ENCODE data around the gene RNASE7.
"Not testable (repeated sequence)": the region's sequence is repeated elsewhere in the genome, so short reads cannot be mapped to it uniquely, and the experiment has no call there.

Gene RNASE7

GRCh38 chr14:21023817-21024584 lies 18.2 kb upstream of the RNASE7 start:
- no peak for DNase-seq (ENCODE audit: low read depth in 2 of 2)

GRCh38 chr14:21024585-21025370 lies 17.4 kb upstream of the RNASE7 start, which contains the start of gene NDRG2:
Gene NDRG2, minus strand, starts transcription at chr14:21025061. Its CDS starts 1,746 bp downstream, at chr14:21023315.
- DNase-seq (ENCODE audit: low read depth in 2 of 2), result peak; percentile 32 to 56

- no peak for DNase-seq (ENCODE audit: low read depth in 2 of 2)
Observed at GRCh38 chr14:21025371-21026273, 16.5 kb upstream of the RNASE7 start.

- no peak for DNase-seq (ENCODE audit: low read depth in 2 of 2)
Observed at GRCh38 chr14:21026274-21026987, 15.7 kb upstream of the RNASE7 start.

DNA sequence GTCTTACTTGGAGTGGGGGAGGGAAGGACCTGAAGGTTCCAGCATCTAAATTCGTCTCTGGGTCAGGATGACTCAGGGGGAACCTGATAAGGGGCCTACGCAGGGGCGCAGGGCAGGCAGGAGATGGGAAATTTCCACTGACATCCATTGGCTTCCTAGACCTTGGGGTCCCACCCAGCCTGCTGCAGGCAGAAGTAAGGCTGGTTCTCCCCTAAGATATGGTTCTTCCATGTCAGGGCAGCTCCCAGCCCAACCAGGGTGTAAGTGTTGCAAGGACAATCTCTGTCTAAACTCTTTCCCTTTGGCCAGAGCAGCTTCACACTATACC lies 15.2 kb upstream of the RNASE7 start:
- DNase-seq (ENCODE audit: low read depth in 2 of 2), result no peak

DNA sequence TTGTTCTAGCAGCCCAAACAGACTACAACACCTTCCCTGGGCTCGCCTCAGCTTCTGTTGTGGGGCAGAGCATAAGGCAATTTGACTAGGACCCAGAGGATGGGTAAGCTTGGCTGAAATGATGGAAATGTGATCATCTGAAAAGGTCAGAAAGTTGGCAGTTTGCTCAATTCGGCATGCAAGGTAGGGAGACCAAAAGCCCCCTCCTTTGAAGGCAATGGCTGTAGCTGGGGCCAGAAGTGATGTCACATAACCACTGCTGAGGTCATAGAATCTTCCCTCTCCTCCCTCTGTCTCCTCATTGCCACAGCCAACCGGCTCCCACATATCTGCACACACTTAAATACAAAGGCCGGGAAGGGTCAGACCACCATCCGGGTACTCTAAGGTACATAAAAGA lies 12.2 kb upstream of the RNASE7 start, which contains the start of gene TPPP2:
TPPP2 (plus strand) TSS at position 301 of the 400 bp plus-strand sequence. CDS start 365 bp downstream, outside the sequence.
- no peak for DNase-seq (ENCODE audit: low read depth in 2 of 2)

DNA sequence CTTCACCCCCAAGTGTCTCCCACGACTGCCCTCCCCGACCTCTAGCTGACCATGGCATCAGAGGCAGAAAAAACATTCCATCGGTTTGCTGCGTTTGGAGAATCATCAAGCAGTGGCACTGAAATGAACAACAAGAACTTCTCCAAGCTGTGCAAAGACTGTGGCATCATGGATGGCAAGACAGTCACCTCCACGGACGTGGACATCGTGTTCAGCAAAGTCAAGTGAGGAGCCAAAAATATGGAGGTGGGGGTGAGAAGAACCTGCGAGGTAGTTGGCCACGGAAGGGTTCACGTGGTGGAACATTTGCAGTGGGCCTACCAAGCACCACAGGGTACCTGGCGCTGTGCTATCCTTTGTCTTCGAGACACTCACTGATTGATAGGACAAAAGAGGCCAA lies 11.6 kb upstream of the RNASE7 start:
- DNase-seq (ENCODE audit: low read depth in 2 of 2), result no peak

DNA sequence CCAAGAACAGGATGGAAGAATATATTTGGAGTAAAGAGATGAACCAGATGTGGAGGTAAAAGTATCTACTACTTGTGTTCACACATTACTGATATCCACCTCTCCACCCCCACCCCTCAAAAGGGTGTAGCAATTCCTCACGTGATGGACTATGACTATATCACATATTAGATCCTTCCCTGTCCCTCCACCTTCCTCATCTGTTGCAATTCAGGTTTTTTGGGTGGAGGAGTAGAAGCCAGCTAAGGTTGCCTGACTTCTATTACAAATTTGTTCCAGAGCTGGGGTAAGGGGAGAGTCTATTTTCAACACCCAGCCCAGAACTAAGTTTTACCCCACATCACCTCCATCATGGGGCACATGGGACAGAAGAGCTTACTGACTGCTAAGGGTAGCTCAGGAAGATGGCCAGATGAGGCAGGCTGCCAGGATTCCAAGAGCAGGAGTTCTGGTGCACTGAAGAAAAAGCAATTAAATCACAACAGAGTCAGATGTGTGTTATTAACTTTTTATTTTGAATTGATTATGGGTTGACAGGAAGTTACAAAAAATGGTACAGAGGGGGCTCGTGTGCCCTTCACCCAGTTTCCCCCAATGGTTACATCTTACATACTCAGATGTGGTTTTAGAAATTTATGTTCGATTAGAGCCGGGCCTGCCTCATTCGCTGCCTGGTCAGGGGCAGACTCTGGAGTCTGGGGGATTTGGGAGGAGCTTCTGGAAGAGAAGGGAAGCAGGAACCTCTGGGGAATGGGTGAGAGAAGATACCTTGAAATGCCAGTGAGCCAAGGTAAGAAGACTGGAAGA lies 9.6 kb upstream of the RNASE7 start:
- DNase-seq (ENCODE audit: low read depth in 2 of 2), result no peak

DNA sequence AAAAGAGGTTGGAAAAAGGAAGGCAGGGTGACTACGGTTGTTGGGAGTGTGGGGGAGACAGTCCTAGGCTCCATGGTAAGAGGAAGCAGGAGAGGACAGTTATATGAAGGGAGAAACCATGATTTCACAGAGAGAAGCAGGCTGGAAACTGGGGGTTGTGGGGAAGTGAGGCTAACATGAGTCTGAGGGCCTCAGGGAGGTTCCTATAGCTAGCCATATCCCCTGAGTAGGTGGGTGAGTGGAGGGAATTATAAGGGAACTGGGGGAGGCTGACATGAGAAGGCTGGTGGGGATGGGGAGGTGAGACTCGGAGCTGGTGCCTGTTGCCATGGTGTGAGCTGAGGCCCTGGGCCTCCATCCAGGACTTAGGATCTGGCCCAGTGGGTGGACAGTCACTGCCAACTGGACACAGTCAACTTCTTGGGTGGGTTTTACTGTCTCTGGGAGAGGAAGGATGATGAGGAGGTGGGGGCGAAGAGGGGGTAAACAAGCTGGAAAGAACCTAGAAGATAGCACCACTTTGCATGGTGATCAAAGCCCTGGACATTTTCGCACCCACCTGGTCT lies 8.9 kb upstream of the RNASE7 start:
- DNase-seq (ENCODE audit: low read depth in 2 of 2), result no peak

GRCh38 chr14:21034707-21035106 lies 7.5 kb upstream of the RNASE7 start, which contains the start of gene RNASE13:
Gene RNASE13, minus strand, starts transcription at chr14:21034807. Its CDS starts 519 bp downstream, at chr14:21034288.
- DNase-seq (ENCODE audit: low read depth in 2 of 2), result no peak

- no peak for DNase-seq (ENCODE audit: low read depth in 2 of 2)
Observed at GRCh38 chr14:21036751-21037150, 5.4 kb upstream of the RNASE7 start.

- no peak for DNase-seq (ENCODE audit: low read depth in 2 of 2)
Observed at GRCh38 chr14:21037156-21037555, 5.0 kb upstream of the RNASE7 start.

DNA sequence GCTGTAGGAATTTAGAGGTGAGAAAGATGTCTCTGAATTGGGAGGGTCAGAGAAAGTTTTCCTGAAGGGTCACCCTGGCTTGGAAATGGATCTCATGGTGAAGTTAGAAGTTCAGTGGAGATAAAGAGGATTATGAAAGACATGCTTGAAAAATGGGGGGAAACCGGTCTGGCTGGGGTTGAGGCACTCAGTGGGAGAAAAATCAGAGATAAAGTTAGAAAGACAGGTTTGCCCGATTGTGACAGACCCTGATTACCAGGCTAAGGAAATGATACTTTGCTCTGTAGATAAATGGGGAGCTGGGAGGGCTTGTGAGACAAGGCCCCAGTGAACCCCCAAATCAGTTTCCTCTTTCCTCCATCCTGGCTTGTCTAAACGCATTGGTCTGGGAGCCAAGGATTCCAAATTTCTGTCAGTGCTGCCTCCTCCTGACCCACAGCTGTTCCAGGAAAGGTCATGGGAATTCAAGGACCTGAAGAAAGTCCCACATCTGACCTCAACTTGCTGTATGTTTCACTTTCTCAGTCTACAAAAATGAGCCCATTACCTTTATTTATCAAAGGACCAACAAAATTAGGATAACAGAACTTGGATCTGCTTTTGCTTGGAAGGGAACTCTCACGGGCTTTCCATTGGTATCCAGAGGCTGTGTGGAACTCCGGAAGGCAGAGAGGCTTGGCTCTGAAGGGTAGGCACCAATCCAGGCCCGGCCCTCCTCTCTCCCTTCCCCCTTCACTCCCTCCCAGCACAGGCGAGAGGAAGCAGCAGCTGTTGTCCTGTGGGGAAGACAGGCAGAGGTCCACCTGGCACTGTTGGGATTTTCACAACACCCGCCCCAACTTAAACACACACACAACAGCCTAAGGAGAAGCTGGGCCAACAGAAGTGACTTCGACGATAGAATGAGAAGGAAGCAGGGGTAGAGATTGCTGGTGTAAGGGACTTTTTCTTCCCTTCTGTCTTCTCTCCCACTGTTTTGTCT lies 3.4 kb upstream of the RNASE7 start:
- DNase-seq (ENCODE audit: low read depth in 2 of 2), result no peak

DNA sequence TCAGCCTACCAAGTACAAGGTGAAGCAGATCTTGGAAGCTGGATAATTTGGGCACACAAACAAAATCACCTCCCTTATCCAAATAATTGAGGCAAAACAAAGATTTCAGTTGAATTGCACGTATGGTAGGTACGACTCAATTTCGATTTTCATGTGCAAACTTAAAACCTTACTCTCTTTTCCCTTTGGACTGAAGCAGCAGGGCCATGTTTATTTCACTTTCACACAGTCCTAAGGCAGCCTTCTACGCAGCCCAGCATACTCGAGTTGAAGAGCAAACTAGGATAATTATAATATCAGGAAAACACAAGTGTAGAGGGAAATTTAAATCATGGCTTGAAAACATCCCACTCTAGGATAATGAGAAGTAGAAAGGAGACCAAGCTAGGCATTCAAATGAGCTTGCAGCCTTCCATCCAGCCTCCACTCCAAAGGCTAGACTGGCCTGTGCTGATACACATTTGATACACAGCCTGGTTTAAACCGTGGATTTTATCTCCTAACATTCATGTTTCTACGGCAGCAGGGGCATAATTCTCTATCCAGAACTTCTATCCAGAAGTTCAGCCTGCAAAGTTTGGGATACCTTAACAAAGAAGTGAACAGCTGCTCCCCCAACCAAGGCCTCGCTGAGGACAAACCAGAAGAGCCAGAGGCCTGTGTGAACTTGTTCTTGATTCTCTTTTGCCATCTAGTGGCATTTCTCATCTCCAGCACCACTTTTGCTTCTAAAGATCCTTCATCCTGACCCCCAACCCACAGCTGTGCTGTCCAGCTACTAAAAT lies 2.4 kb upstream of the RNASE7 start:
- DNase-seq (ENCODE audit: low read depth in 2 of 2), result no peak

DNA sequence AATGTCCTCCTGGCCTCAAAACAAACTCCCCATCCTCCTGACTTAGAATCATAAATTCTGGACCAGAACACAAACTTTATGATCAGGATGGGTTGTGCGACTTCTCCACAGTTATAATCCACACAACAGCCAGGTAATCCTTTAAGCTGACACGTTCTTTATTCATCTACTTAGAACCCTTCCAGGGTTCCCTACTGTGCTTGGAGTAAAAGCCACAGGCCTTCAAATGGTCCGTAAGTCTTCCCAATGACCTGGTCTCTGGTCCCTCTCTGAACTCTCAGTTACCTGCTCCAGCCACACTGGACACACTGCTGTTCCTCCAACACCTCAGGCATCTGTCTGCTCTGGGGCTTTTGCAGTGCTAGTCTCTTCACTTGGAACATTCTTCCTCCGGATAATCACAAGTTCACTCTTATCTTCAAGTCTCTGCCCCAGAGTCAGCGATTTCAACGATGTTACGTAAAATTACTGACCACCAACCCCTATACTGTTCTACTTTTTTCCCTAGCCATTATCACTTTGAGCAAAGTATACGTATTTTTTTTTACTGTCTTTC lies 1.7 kb upstream of the RNASE7 start:
- DNase-seq (ENCODE audit: low read depth in 2 of 2), result no peak

DNA sequence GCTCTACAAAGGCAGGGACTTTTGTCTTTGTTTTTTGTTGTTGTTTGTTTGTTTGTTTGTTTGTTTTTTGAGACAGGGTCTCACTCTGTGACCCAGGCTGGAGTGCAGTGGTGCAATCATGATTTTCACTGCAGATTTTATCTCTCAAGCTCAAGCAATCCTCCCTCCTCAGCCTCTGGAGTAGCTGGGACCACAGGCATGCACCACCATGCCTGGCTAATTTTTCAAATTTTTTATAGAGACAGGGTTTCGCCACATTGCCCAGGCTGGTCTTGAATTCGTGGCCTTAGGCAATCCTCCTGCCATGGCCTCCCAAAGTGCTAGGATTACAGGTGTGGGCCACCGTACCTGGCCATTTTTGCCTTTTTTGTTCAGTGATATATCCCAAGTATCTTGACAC lies 1.2 kb upstream of the RNASE7 start:
- DNase-seq (ENCODE audit: low read depth in 2 of 2), result not testable (repeated sequence)

- no peak for DNase-seq (ENCODE audit: low read depth in 2 of 2)
Observed at GRCh38 chr14:21042918-21043317, 756 bp downstream of the RNASE7 start.

All from stimulated activated CD4-positive, alpha-beta T cell treated with anti-CD3 and anti-CD28 coated beads, Interleukin-4, amount 100 ng/mL, for 48 hours (primary cell).